Left ventricle myocardium inferior (tissue), 1 donor: ENCODE results near the gene ANXA2. TPM values are rescaled to one million over a fixed set of nuclear protein-coding genes. Genes with fewer than 3 reads are reported as not detected.

Source experiments
- DNase-seq: peaks from one replicate; pipeline ENCODE4 v3.0.0-alpha.2; 2020
- H3K27ac ChIP-seq: fragments of 200-600 bp; replicated peaks from 2 replicates; pipeline ENCODE4 v1.8.0; 2021
- H3K27me3 ChIP-seq: fragments of 200-600 bp; 2 replicates; pipeline ENCODE4 v1.8.0; 2021; ENCODE audit warnings: low read depth
- H3K36me3 ChIP-seq: fragments of 200-600 bp; 2 replicates; pipeline ENCODE4 v1.8.0; 2021
- H3K4me1 ChIP-seq: fragments of 200-600 bp; 2 replicates; pipeline ENCODE4 v1.8.0; 2021
- H3K4me3 ChIP-seq: fragments of 200-600 bp; 2 replicates; pipeline ENCODE4 v1.8.0; 2021; ENCODE audit warnings: mild to moderate bottlenecking, moderate library complexity
- H3K9me3 ChIP-seq: fragments of 200-600 bp; replicated peaks from 2 replicates; pipeline ENCODE4 v1.8.0; 2021
- intact Hi-C: fragments of 100-400 bp; cut with micrococcal nuclease; formaldehyde crosslinking; loops from one replicate; pipeline ENCODE4 v1.11.0; 2022
- total RNA-seq: library from RNA; stranded (reverse); fragmentation: NEBNext Ultra II Directional; extraction: Animal tissue kit (Norgen Biotek cat#: 25700); gene quantifications from one replicate; pipeline ENCODE4 v1.2.1, GENCODE V29; 2021
- TF ChIP-seq, protein P1 (sequence below): fragments of 200-600 bp; IDR thresholded peaks from 2 replicates; pipeline ENCODE4 v1.8.0; 2021; ENCODE audit warnings: antibody characterized with exemption, mild to moderate bottlenecking, borderline replicate concordance
- donor health status: DM: no; HTN: yes; CAD: no; lungs with severe emphysema.

ANXA2 gene
- total RNA-seq, 1 donor from 2014 or later = 123 TPM

DNA sequence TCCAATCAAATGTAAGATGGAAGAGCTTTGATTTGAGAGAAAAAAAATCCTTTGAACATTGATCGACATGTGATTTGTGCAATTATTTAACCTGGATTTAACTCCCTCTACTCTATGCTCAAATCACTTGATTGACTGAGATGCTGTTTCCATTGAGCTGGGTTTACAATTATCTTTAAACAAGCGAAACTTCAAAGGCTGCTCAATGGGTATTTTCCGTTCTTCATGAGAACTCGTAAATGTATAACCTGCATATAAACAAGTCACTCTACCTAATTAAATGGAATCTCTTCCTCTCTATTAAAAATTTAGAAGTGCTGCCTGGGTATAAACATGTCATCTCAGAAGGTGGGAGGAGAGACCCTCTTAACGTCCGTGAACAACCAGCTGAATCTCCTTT lies 71.9 kb downstream of the ANXA2 start:
- H3K27ac ChIP-seq = no peak overlapping the region
- no peaks in the 10 kb centered on the region for H3K9me3 ChIP-seq
- no peak for DNase-seq
- no peaks in the 10 kb centered on the region for H3K36me3 ChIP-seq
- peaks cover 82% of the 10 kb centered on the region for H3K27me3 ChIP-seq
- intact Hi-C loops = loop anchor here (10.0 kb wide), 1 partner anchor 601 kb away; no protein-coding TSS in a partner anchor
- TF ChIP-seq, protein P1, sequence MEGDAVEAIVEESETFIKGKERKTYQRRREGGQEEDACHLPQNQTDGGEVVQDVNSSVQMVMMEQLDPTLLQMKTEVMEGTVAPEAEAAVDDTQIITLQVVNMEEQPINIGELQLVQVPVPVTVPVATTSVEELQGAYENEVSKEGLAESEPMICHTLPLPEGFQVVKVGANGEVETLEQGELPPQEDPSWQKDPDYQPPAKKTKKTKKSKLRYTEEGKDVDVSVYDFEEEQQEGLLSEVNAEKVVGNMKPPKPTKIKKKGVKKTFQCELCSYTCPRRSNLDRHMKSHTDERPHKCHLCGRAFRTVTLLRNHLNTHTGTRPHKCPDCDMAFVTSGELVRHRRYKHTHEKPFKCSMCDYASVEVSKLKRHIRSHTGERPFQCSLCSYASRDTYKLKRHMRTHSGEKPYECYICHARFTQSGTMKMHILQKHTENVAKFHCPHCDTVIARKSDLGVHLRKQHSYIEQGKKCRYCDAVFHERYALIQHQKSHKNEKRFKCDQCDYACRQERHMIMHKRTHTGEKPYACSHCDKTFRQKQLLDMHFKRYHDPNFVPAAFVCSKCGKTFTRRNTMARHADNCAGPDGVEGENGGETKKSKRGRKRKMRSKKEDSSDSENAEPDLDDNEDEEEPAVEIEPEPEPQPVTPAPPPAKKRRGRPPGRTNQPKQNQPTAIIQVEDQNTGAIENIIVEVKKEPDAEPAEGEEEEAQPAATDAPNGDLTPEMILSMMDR = no peak
- H3K4me1 ChIP-seq = peaks cover 13% of the 10 kb centered on the region
- no peak overlapping the region for H3K4me3 ChIP-seq

- intact Hi-C loops = loop anchor here (10.0 kb wide), 1 partner anchor 600 kb away; no protein-coding TSS in a partner anchor
- peaks cover 92% of the 10 kb centered on the region for H3K27me3 ChIP-seq
- no peaks in the 10 kb centered on the region for H3K36me3 ChIP-seq
- DNase-seq = no peak
- H3K4me3 ChIP-seq = no peak overlapping the region
- H3K9me3 ChIP-seq = no peaks in the 10 kb centered on the region
- no peak overlapping the region for H3K27ac ChIP-seq
- TF ChIP-seq, protein P1 = no peak
- peaks cover 13% of the 10 kb centered on the region for H3K4me1 ChIP-seq
These were observed 72.9 kb downstream of the ANXA2 start for GRCh38 chr15:60324706-60325438.

GRCh38 chr15:60323322-60323721 lies 74.5 kb downstream of the ANXA2 start:
- no peaks in the 10 kb centered on the region for H3K9me3 ChIP-seq
- intact Hi-C loops = loop anchor here (10.0 kb wide), 1 partner anchor 599 kb away; no protein-coding TSS in a partner anchor
- peaks cover 77% of the 10 kb centered on the region for H3K27me3 ChIP-seq
- peaks cover 7% of the 10 kb centered on the region for H3K4me1 ChIP-seq
- H3K4me3 ChIP-seq = no peak overlapping the region
- TF ChIP-seq, protein P1 = no peak
- no peaks in the 10 kb centered on the region for H3K36me3 ChIP-seq
- no peak for DNase-seq
- H3K27ac ChIP-seq = no peak overlapping the region

DNA sequence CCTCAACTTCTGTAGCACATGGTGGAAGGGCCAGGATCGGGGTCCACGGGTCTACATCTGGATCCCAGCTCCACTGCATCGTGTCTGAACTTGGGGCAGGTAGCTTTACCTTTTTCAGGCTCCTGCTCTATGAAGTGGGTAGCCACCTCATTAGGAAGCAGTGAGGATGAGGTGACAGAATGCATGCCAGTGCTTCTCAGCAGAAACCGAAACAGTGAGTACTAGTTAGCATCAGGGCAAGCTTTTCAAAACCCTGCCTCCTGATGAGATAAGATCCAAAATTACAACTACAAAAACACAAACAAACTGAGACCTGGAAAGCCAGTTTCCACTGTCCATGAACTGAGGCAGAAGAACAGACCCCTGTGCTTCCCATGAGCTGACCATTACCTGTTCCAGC lies 77.4 kb downstream of the ANXA2 start:
- H3K27ac ChIP-seq = no peak overlapping the region
- H3K4me1 ChIP-seq = no peaks in the 10 kb centered on the region
- TF ChIP-seq, protein P1 = no peak
- DNase-seq = no peak
- H3K9me3 ChIP-seq = no peaks in the 10 kb centered on the region
- no peak overlapping the region for H3K4me3 ChIP-seq
- intact Hi-C loops = loop anchor here (10.0 kb wide), 1 partner anchor 596 kb away; no protein-coding TSS in a partner anchor
- peaks cover 47% of the 10 kb centered on the region for H3K27me3 ChIP-seq
- H3K36me3 ChIP-seq = no peaks in the 10 kb centered on the region

DNA sequence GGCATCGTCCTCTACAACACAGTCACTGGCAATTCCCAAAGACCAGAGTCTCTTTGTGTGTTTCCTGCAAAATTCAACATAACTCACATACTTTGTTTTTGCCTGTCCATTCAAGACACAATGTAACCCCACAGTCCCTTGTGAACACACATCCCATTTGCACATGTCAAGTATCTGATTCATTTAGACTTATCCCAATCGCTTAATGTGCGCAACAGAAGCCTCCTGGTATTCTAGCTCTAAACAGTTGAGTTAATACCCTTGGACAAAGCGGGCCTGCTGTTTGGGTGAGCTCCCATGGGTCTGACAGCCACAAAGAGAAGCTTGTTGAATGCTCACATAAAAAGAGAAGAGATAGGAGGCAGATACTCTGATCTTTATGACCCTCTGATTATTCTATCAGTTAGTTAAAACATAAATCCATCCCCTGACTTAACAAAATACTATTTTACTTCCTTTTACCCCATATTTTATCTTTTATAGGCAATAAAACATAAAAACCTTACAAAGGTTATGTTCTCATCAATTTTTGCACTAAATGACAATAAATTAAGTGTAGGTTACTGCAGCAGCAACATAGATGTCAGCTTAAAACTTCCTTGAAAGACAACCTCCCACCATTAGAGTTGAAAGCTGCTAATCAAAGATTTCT lies 79.4 kb downstream of the ANXA2 start:
- peaks cover 27% of the 10 kb centered on the region for H3K27me3 ChIP-seq
- H3K9me3 ChIP-seq = no peaks in the 10 kb centered on the region
- TF ChIP-seq, protein P1 = no peak
- DNase-seq = no peak
- no peaks in the 10 kb centered on the region for H3K36me3 ChIP-seq
- H3K27ac ChIP-seq = no peak overlapping the region
- intact Hi-C loops = no loop called here
- no peak overlapping the region for H3K4me3 ChIP-seq
- H3K4me1 ChIP-seq = no peaks in the 10 kb centered on the region
